ENCODE measurements around the gene FMNL2.

FMNL2 gene

GRCh38 chr2:152623775-152624174 lies 288.8 kb downstream of the FMNL2 start:
- DNase-seq = no peak

- DNase-seq = no peak
Observed at GRCh38 chr2:152624805-152625204, 289.8 kb downstream of the FMNL2 start.

GRCh38 chr2:152626911-152627339 lies 292.0 kb downstream of the FMNL2 start:
- DNase-seq = no peak

- DNase-seq = peak; percentile 18
Observed at GRCh38 chr2:152627351-152627957, 292.5 kb downstream of the FMNL2 start.

- no peak for DNase-seq
Observed at GRCh38 chr2:152629202-152629601, 294.2 kb downstream of the FMNL2 start.

- DNase-seq = no peak
Observed at GRCh38 chr2:152630466-152630865, 295.5 kb downstream of the FMNL2 start.

GRCh38 chr2:152632736-152633135 lies 297.8 kb downstream of the FMNL2 start:
- no peak for DNase-seq

- peak; percentile 44 for DNase-seq
Observed at GRCh38 chr2:152635635-152636298, 300.8 kb downstream of the FMNL2 start.

- DNase-seq = no peak
Observed at GRCh38 chr2:152637251-152637650, 302.3 kb downstream of the FMNL2 start.

GRCh38 chr2:152638056-152638455 lies 303.1 kb downstream of the FMNL2 start:
- no peak for DNase-seq

GRCh38 chr2:152638590-152638989 lies 303.6 kb downstream of the FMNL2 start:
- no peak for DNase-seq

GRCh38 chr2:152644189-152644873 lies 309.4 kb downstream of the FMNL2 start:
- DNase-seq = no peak

GRCh38 chr2:152646264-152646663 lies 311.3 kb downstream of the FMNL2 start:
- no peak for DNase-seq

- no peak for DNase-seq
Observed at GRCh38 chr2:152646775-152647174, 311.8 kb downstream of the FMNL2 start.

- no peak for DNase-seq
Observed at GRCh38 chr2:152647552-152647951, 312.6 kb downstream of the FMNL2 start.

GRCh38 chr2:152648336-152648735 lies 313.4 kb downstream of the FMNL2 start:
- DNase-seq = no peak

GRCh38 chr2:152649997-152650396 lies 315.0 kb downstream of the FMNL2 start:
- no peak for DNase-seq

GRCh38 chr2:152650768-152651371 lies 315.9 kb downstream of the FMNL2 start:
- DNase-seq = no peak

GRCh38 chr2:152651834-152652233 lies 316.9 kb downstream of the FMNL2 start:
- no peak for DNase-seq

- DNase-seq = no peak
Observed at GRCh38 chr2:152655880-152656279, 320.9 kb downstream of the FMNL2 start.

GRCh38 chr2:152657043-152657442 lies 322.1 kb downstream of the FMNL2 start:
- DNase-seq = no peak

- no peak for DNase-seq
Observed at GRCh38 chr2:152658221-152658620, 323.2 kb downstream of the FMNL2 start.

- DNase-seq = no peak
Observed at GRCh38 chr2:152661076-152661475, 326.1 kb downstream of the FMNL2 start.

GRCh38 chr2:152664725-152665124 lies 329.8 kb downstream of the FMNL2 start:
- DNase-seq = no peak

Data from COR-L47 (cell line).